ENCODE data around the gene FGFBP2. TPM values are rescaled to one million over a fixed set of nuclear protein-coding genes. Genes with fewer than 3 reads are reported as not detected.

The FGFBP2 gene
- polyA plus RNA-seq, 1 experiment = not detected

GRCh38 chr4:15912961-15913630, 49.9 kb downstream of the FGFBP2 start:
- Histone ChIP-seq H3K27me3 (ENCODE audit: control insufficient read depth, insufficient read depth, low read length) (no peaks in the 10 kb centered on the region; the same call in 1 of the 2 replicates), H3K4me3 (ENCODE audit: low read depth, low read length) (no peak overlapping the region), H3K36me3 (ENCODE audit: control insufficient read depth, insufficient read depth, low read length) (no peaks in the 10 kb centered on the region)
- CTCF ChIA-PET = interaction anchor here (1.3 kb wide), 1 partner anchor 30 kb away, joined by 5 read pairs; no protein-coding TSS in a partner anchor
- POLR2A ChIA-PET = no interaction called here
- no peak for DNase-seq (ENCODE audit: low read depth)
- TF ChIP-seq CTCF (IDR thresholded peaks at IDR 0.05; ENCODE audit: insufficient read depth, low read depth, low read length) = no peak

- Histone ChIP-seq H3K27me3 (ENCODE audit: control insufficient read depth, insufficient read depth, low read length) (no peaks in the 10 kb centered on the region; the same call in 1 of the 2 replicates), H3K36me3 (ENCODE audit: control insufficient read depth, insufficient read depth, low read length) (no peaks in the 10 kb centered on the region), H3K4me3 (ENCODE audit: low read depth, low read length) (no peak overlapping the region)
- TF ChIP-seq CTCF (IDR thresholded peaks at IDR 0.05; ENCODE audit: insufficient read depth, low read depth, low read length) = no peak
- POLR2A ChIA-PET = no interaction called here
- DNase-seq (ENCODE audit: low read depth) = no peak
- CTCF ChIA-PET = interaction anchor here (0.8 to 2.9 kb wide), 2 partner anchors 30 to 44 kb away, joined by 4 to 16 read pairs; no protein-coding TSS in a partner anchor
Measured at GRCh38 chr4:15912236-15912635, 50.7 kb downstream of the FGFBP2 start.

Other genes starting within 250 kb of the FGFBP2 start
- gene CD38, start 184.8 kb downstream of the FGFBP2 start, polyA plus RNA-seq (2011; rRNA removed) = not detected in 2 replicates
- gene FGFBP1, start 24.4 kb downstream of the FGFBP2 start, polyA plus RNA-seq (2011; rRNA removed) = not detected in 2 replicates
- gene PROM1, start 120.8 kb upstream of the FGFBP2 start, polyA plus RNA-seq (2011; rRNA removed) = not detected in 2 replicates